Keratinocyte (primary cell): ENCODE results near the gene GFOD1. TPM values are rescaled to one million over a fixed set of nuclear protein-coding genes. Genes with fewer than 3 reads are reported as not detected.

Experiments
- DNase-seq: peaks from one replicate; pipeline ENCODE4 v3.0.0-alpha.2; 2011; ENCODE audit warnings: low read depth, missing footprints, low spot score
- FAIRE-seq: peaks from 2 replicates; lab custom pipeline; 2011; peaks lifted over from hg19 to GRCh38; lab: Jason Lieb, UNC
- H2AFZ ChIP-seq: 2 replicates; pipeline ENCODE4 v1.6.0; 2012; ENCODE audit warnings: low read length, control low read depth, inconsistent platforms; ENCODE audit not compliant: control insufficient read depth
- H3K27ac ChIP-seq: 2 replicates; pipeline ENCODE4 v1.5.1; 2011; ENCODE audit warnings: low read length; ENCODE audit not compliant: control insufficient read depth, insufficient read depth
- H3K27me3 ChIP-seq: 3 replicates; pipeline ENCODE4 v1.6.0; 2011; ENCODE audit warnings: low read length; ENCODE audit not compliant: control insufficient read depth, insufficient read depth; ENCODE audit errors: extremely low read depth
- H3K36me3 ChIP-seq, 2 experiments: 2 replicates in 1 of 2; 3 replicates in 1 of 2; pipeline ENCODE4 v1.5.1; 2011; ENCODE audit warnings: low read length in 2 of 2, mild to moderate bottlenecking in 1 of 2; ENCODE audit not compliant: control insufficient read depth in 2 of 2, insufficient read depth in 2 of 2; ENCODE audit errors: extremely low read depth in 1 of 2
- H3K4me1 ChIP-seq: 3 replicates; pipeline ENCODE4 v1.5.1; 2011; ENCODE audit warnings: low read length; ENCODE audit not compliant: control insufficient read depth, insufficient read depth; ENCODE audit errors: extremely low read depth
- H3K4me2 ChIP-seq: 3 replicates; pipeline ENCODE4 v1.6.0; 2011; ENCODE audit warnings: low read depth, low read length; ENCODE audit not compliant: control insufficient read depth, insufficient read depth; ENCODE audit errors: extremely low read depth
- H3K4me3 ChIP-seq, 3 experiments: fragments of 200-600 bp in 1 of 3; sonication (generic) in 1 of 3; 2 replicates in 2 of 3; 3 replicates in 1 of 3; pipeline ENCODE4 v1.5.1; 2011 to 2016; ENCODE audit warnings: low read length in 3 of 3, mild to moderate bottlenecking in 3 of 3, control low read depth in 2 of 3, inconsistent platforms in 1 of 3, low read depth in 1 of 3, mixed read lengths in 1 of 3, mixed run types in 1 of 3, moderate library complexity in 1 of 3; ENCODE audit not compliant: control insufficient read depth in 2 of 3, insufficient read depth in 2 of 3; ENCODE audit errors: extremely low read depth in 1 of 3
- H3K79me2 ChIP-seq: 2 replicates; pipeline ENCODE4 v1.6.0; 2012; ENCODE audit warnings: low read length; ENCODE audit not compliant: control insufficient read depth, insufficient read depth
- H3K9ac ChIP-seq: 3 replicates; pipeline ENCODE4 v1.6.0; 2011; ENCODE audit warnings: low read length; ENCODE audit not compliant: control insufficient read depth, insufficient read depth; ENCODE audit errors: extremely low read depth
- H3K9me1 ChIP-seq: 3 replicates; pipeline ENCODE4 v1.6.0; 2011; ENCODE audit warnings: low read length; ENCODE audit not compliant: control insufficient read depth, insufficient read depth; ENCODE audit errors: extremely low read depth
- H3K9me3 ChIP-seq: 2 replicates; pipeline ENCODE4 v1.5.1; 2012; ENCODE audit warnings: low read depth, low read length; ENCODE audit not compliant: control insufficient read depth
- H4K20me1 ChIP-seq: 3 replicates; pipeline ENCODE4 v1.6.0; 2011; ENCODE audit warnings: low read length; ENCODE audit not compliant: control insufficient read depth, insufficient read depth; ENCODE audit errors: extremely low read depth
- EZH2 ChIP-seq: IDR thresholded peaks from one replicate; pipeline ENCODE4 v1.6.1; 2012; ENCODE audit warnings: inconsistent platforms, mild to moderate bottlenecking, low read length, moderate library complexity
- dilution Hi-C: fragments of 300-500 bp; cut with MboI; formaldehyde crosslinking; loops from one replicate; pipeline ENCODE4 v1.7.0; 2020; ENCODE audit warnings: low sequenced_read_pairs; ENCODE audit not compliant: extremely low pct_ligation_motif_present
- polyA plus RNA-seq, 5 experiments: library from polyadenylated mRNA; depleted of rRNA in 3 of 5; stranded (reverse) in 3 of 5; stranded (forward) in 1 of 5; unstranded in 1 of 5; fragments of >200 nt; gene quantifications; 1 replicate in 1 of 5; 2 replicates in 3 of 5; 3 replicates in 1 of 5; pipeline versions ENCODE4 v1.2.1 to v1.2.3, GENCODE V29; 2011 to 2012; ENCODE audit warnings: missing spikeins in 2 of 5, low read depth in 1 of 5, low replicate concordance in 1 of 5
- TF ChIP-seq, protein P1 (sequence below), 3 experiments: IDR thresholded peaks in 1 of 3; conservative IDR thresholded peaks in 1 of 3; optimal IDR thresholded peaks in 1 of 3; 2 replicates in 2 of 3; 3 replicates in 1 of 3; pipeline versions ENCODE3 to v1.5.1; 2011; ENCODE audit warnings: low read length in 3 of 3, mild to moderate bottlenecking in 3 of 3, moderate library complexity in 2 of 3, control low read depth in 1 of 3, inconsistent platforms in 1 of 3; ENCODE audit not compliant: insufficient read depth in 2 of 3; ENCODE audit errors: extremely low read depth in 1 of 3

Gene GFOD1
- polyA plus RNA-seq, 1 donor (not counting 4 experiments of a cell fraction or from before 2014, with no cell fraction given): 7.2 TPM

DNA sequence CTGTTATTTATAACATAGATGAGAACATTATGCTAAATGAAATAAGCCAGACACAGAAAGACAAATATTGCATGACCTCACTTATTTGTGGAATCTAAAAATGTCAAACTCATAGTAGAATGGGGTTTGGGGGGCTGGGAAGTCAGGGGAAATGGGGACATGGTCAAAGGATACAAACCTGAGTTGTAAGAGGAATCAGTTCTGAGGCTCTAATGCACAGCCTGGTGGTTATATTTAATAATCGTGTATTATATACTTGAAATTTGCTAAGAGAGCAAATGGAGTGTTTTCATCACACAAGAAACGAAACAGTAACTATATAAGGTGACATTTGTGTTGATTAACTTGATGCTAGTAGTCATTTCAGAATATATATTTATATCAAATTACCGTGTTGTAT is 40.8 kb upstream of the GFOD1 start:
- Histone ChIP-seq H3K9ac (no peak overlapping the region), H3K9me3 (no peaks in the 10 kb centered on the region), H4K20me1 (no peaks in the 10 kb centered on the region), H3K4me3 (no peak overlapping the region), H3K4me2 (no peak overlapping the region), H2AFZ (no peak overlapping the region), H3K4me1 (no peaks in the 10 kb centered on the region), H3K9me1 (no peaks in the 10 kb centered on the region), H3K27me3 (no peaks in the 10 kb centered on the region), H3K79me2 (no peaks in the 10 kb centered on the region), H3K27ac (no peak overlapping the region), H3K36me3 (no peaks in the 10 kb centered on the region)
- TF ChIP-seq, protein P1, sequence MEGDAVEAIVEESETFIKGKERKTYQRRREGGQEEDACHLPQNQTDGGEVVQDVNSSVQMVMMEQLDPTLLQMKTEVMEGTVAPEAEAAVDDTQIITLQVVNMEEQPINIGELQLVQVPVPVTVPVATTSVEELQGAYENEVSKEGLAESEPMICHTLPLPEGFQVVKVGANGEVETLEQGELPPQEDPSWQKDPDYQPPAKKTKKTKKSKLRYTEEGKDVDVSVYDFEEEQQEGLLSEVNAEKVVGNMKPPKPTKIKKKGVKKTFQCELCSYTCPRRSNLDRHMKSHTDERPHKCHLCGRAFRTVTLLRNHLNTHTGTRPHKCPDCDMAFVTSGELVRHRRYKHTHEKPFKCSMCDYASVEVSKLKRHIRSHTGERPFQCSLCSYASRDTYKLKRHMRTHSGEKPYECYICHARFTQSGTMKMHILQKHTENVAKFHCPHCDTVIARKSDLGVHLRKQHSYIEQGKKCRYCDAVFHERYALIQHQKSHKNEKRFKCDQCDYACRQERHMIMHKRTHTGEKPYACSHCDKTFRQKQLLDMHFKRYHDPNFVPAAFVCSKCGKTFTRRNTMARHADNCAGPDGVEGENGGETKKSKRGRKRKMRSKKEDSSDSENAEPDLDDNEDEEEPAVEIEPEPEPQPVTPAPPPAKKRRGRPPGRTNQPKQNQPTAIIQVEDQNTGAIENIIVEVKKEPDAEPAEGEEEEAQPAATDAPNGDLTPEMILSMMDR (optimal IDR thresholded peaks at IDR 0.05 in 1 of 3, IDR thresholded peaks at IDR 0.05 in 1 of 3, conservative IDR thresholded peaks at IDR 0.05 in 1 of 3; ENCODE audit: extremely low read depth in 1 of 3, insufficient read depth in 2 of 3, low read length in 3 of 3): no peak
- TF ChIP-seq EZH2: no peak
- dilution Hi-C loops: no loop called here
- DNase-seq (no peak), FAIRE-seq (no peak)

DNA sequence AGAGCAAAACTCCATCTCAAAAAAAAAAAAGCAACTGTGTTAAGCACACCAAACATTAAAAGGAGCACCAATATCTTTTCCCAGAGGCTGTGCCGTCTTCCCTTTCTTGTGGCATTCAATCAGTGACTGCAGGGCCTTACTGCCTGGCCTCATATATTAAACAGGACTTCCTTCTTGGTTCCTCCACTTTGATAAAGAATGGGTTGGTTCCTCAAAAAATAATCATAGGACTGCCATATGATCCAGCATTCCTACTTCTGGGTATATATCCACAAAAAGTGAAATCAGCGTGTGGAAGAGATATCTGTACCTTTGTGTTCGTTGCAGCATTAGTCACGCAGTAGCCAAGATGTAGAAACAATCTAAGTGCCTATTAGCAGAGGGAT is 40.3 kb upstream of the GFOD1 start:
- Histone ChIP-seq H3K27ac (no peak overlapping the region), H3K4me3 (no peak overlapping the region), H3K9ac (no peak overlapping the region), H3K4me2 (no peak overlapping the region), H3K79me2 (no peaks in the 10 kb centered on the region), H3K9me1 (no peaks in the 10 kb centered on the region), H3K4me1 (peaks cover 3% of the 10 kb centered on the region), H3K27me3 (no peaks in the 10 kb centered on the region), H3K9me3 (no peaks in the 10 kb centered on the region), H2AFZ (no peak overlapping the region), H4K20me1 (no peaks in the 10 kb centered on the region), H3K36me3 (no peaks in the 10 kb centered on the region)
- DNase-seq (no peak), FAIRE-seq (no peak)
- dilution Hi-C loops: no loop called here
- TF ChIP-seq EZH2: no peak
- TF ChIP-seq, protein P1 (optimal IDR thresholded peaks at IDR 0.05 in 1 of 3, IDR thresholded peaks at IDR 0.05 in 1 of 3, conservative IDR thresholded peaks at IDR 0.05 in 1 of 3; ENCODE audit: extremely low read depth in 1 of 3, insufficient read depth in 2 of 3, low read length in 3 of 3): no peak
